Fibroblast of the conjunctiva (primary cell): ENCODE data around the gene ABLIM3.

Source experiments
- DNase-seq: peaks from one replicate; pipeline ENCODE4 v3.0.0-alpha.2; 2010; ENCODE audit warnings: low read depth

ABLIM3 gene

GRCh38 chr5:149282027-149282965 is 141.0 kb downstream of the ABLIM3 start:
- DNase-seq, result no peak

DNA sequence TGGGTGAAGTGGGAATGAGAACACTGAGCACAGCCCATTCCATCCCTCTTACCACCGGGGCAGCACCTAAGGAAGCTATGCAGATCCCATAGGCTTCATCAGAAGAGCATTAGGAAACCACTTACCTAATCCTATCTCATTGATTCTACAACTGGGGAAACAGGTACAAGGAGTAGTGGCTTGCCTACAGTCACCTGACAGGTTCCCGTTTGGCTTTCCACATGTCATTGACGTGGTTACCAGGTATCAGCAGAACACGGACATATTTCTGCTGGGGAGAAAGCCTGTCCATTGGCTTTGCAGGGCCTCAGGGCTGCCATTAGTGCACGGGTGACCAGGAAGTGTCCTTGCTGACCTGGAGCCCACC is 141.7 kb downstream of the ABLIM3 start:
- DNase-seq, result no peak

GRCh38 chr5:149283626-149284480 is 142.6 kb downstream of the ABLIM3 start:
- DNase-seq, result peak; percentile 22

- DNase-seq, result peak; percentile 63
Measured at GRCh38 chr5:149284501-149284900, 143.2 kb downstream of the ABLIM3 start.

DNA sequence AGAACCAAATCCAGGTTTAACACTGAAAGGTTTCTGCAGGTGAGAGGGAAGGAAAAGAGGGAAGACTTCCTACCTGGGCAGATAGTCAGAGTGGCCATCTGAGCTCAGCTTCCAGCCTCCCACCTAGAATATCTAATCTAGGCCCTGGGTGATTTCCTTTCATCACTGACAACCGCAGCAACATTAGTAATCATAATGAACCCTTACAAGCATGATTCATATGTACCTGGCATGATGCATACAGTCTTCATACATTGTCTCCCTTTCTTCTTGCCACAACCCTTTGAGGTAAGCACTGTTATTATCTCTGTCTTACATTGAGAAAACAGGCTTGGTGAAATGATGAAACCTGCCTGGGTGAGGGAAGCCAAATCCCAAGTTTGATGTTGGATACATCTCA is 143.9 kb downstream of the ABLIM3 start:
- DNase-seq, result no peak

DNA sequence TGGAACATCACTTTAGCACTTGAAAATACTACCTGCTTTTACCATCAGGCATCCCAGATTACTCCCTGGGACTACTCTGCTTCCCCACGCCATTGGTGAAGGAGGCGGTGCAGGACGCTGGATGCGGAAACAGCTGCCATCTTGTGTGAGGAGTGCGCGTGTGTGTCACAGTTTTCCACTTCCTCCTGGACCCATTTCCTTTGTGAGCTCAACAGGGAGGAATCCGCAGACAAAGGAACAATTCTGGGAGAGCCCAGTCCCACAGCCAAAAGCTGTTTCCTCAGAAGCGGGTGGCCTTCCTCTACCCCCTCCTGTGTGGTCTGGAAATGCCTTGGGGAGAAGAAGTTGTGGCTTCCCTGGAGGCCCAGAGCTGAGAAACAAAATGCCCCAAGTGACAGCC is 147.1 kb downstream of the ABLIM3 start:
- DNase-seq, result no peak

GRCh38 chr5:149289301-149289700 is 148.0 kb downstream of the ABLIM3 start:
- DNase-seq, result no peak

DNA sequence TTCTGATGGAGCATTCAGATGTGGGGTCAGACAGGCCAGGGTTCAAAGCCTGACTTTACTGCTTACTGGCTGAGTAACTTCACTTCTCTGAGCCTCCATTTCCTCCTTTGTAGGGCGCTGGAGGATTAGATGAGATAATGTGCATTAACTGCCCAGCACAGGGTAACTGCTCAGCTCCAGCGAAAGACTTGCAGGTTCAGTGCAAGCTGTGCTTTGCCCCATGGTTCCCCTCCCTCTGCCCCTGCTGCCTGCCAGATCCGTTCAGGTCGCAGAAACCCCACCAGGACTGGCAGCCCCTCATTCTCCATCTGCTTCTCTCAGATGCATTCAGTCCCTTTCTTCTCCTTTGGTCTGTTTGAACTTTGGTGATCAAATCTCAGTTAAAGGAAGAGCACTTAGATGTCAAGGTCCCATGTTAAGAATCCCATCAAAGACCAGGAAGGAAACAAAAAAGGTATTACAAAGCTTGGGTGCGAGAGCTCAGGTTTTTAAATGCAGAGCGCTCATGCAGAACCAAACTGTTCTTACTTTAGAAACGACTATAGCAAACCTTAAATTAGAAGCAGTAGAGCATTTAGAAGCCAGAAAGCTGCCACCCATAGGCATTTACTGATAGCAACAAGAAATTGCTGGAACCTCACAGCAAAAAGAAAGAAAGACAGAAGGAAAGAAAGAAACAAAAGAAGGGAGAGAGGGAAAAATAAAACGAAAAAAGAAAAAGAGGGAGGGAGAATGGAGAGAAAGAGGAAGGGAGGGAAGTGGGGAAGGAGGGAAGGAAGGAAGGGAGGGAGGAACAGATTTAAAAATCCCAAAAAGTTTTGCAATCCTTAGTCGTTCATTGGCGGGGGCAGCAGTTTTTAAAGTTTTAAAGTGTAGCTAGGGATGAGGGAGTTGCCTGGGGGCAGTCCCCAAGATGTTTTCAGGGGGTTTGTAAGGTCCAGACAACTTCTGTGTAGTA is 153.9 kb downstream of the ABLIM3 start:
- DNase-seq, result no peak

DNA sequence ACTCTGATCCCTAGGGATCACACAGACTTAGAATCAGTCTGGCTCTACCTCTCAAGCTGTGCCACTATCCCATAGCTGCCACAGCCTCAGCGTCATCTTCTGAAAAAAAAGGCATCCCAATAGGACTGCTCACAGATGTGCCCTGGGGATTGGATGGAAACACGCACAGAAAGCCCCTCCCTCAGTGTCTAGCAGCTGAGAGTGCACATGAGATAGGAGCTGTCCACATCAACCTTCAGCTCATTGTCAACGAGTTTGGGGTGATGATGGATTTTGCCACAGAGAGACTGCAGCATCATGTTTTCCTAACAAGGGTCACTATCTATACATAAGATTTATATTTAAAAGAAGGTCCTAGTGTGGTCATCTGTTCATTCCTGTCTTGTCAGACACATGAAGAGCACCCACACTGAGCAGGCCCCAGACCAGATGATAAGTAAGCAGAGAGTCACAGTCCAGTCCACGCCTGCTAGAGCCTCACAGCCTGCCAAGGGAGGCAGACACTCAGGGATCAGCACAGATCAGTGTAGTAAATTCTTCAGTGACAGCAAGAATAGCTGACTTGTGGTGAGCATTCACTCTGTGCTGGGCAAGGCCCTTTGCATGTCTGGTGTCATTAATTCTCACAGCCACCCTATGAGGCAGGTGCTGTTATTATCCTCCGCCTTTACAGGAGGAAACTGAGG is 156.2 kb downstream of the ABLIM3 start:
- no peak for DNase-seq

DNA sequence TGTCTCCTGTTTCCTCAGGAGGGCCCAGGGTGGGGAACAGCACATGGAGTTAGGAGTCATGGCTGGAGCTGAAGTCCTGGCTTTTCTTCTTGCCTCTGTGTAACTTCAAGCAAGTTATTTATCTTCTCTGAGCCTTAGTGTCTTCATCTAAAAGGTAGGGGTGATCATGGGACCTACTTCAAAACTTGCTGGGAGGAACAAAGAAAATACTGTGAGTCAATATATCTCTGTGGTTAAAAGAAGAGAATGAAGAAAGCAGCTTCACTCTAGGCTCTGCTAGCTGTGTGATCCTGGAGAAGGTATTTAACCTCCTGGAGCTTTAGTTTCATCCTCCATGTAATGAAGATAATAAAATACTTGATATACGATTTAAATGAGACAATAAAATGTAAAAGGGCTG is 156.9 kb downstream of the ABLIM3 start:
- DNase-seq, result no peak

DNA sequence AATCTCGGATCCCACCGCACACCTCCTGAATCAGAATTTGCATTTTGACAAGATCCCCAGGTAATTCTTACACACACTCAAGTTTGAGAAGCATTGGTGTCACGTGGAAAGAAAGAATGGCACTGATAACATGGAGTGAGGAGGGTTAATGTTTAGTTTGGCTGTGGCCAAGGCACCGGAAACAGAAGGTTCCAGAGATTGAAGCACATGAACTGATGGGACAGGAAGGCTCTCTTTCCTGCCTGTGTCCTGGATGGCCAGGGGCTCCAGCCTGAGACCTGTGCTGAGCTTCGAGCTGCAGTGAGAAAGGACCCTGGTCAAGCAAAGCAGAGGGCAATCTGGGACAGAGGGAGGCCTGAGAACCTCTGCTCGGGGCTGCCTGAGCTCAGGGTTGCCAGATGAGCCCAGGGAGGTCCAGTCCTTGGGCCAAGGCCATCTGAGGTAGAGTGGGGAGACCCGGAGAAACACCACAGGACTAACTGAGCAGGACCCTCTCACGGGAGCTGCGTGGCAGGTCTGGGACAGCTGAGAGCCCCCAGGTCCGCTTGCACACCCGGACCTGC is 157.6 kb downstream of the ABLIM3 start:
- no peak for DNase-seq

GRCh38 chr5:149299451-149300054 is 158.3 kb downstream of the ABLIM3 start:
- DNase-seq, result no peak

- no peak for DNase-seq
Measured at GRCh38 chr5:149300441-149300840, 159.1 kb downstream of the ABLIM3 start.

- DNase-seq, result no peak
Measured at GRCh38 chr5:149301049-149301743, 159.9 kb downstream of the ABLIM3 start.

DNA sequence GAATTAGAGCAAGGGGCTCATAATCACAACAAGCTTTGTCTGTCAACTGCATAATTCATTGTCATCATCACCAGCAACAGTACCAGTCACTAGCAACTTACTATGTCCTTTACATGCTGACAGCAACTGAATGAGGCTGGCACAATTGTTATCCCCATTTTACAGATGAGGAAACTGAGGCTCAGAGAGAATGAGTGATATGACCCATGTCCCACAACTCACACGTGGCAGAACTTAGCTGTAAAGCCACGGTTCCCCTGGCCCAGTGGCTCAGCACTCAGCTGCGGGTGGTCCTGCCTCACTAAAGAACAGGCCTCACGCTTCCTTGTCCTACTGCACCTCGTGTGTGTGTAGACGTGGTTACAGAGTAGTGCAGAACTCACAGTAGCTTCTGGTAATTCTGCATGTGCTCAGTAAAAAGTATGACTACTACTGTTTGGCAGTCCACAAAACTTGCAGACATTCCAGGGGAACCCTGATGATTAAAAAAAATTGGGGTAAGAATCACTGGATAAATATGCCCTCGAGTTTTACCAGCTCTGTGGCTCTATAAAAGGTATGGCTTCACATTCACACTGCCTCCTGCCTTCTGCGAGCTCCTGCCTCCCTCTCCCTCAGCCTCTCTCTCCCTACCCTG is 160.6 kb downstream of the ABLIM3 start:
- no peak for DNase-seq

DNA sequence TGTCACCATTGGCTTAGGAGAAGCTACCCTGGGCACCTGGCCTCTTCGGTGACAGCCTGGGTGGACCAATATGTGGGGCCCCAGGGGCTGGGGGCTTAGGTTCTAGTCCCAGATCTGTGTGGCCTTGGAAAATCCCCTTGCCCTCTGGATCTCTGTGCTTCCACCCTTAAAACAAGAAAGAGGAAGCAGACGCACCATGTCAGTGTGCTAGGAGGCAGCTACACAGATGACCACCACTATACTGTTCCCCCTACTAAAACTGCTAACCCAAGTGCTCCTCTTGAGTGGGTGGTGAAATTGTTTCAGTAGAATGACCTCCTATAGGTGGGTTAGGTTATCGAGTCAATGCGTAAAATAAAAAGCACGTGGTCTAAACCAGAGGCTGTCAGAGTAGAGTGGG is 161.3 kb downstream of the ABLIM3 start:
- no peak for DNase-seq

DNA sequence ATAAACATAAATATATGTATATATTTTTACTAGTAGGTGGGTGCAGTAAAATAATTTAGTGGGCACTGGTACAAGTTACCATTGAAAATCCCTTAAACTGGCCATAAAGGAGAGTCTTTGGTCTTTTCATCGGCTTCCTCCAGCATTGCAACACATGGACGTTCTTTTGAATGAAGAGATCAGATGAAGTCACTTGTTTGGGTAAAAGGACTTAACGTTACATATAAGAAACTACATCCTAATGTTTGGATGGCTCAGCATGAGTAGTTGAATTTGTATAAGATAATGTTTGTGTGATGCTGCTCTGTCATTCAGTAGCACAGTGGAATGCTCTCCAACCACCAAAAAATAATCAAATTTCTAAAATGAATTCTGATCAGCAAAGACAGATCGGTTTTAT is 161.9 kb downstream of the ABLIM3 start:
- no peak for DNase-seq

- no peak for DNase-seq
Measured at GRCh38 chr5:149304195-149305078, 163.1 kb downstream of the ABLIM3 start.
